Activated CD4-positive, alpha-beta T cell treated with anti-CD3 and anti-CD28 coated beads, Interleukin-2, amount 50 U/mL, for 4 hours (primary cell): Measurements from ENCODE around the gene ASAP3.
"Not testable (repeated sequence)": the region's sequence is repeated elsewhere in the genome, so short reads cannot be mapped to it uniquely, and the experiment has no call there.

Source experiments
- DNase-seq, 2 experiments: peaks; one replicate each; pipeline ENCODE4 v3.0.0-alpha.2; 2020

ASAP3 gene

GRCh38 chr1:23514111-23514679 lies 30.2 kb upstream of the ASAP3 start:
- no peak for DNase-seq

GRCh38 chr1:23509896-23510295 lies 25.9 kb upstream of the ASAP3 start:
- no peak for DNase-seq

- DNase-seq: no peak
These were observed 22.6 kb upstream of the ASAP3 start for GRCh38 chr1:23506376-23507107.

GRCh38 chr1:23505851-23506250 lies 21.9 kb upstream of the ASAP3 start:
- DNase-seq: no peak

- DNase-seq: not testable (repeated sequence)
These were observed 20.2 kb upstream of the ASAP3 start for GRCh38 chr1:23504156-23504555.

GRCh38 chr1:23502951-23503350 lies 19.0 kb upstream of the ASAP3 start:
- DNase-seq: no peak

- no peak for DNase-seq
These were observed 16.5 kb upstream of the ASAP3 start for GRCh38 chr1:23500466-23500865.

- DNase-seq: no peak
These were observed 13.9 kb upstream of the ASAP3 start for GRCh38 chr1:23497777-23498439.

GRCh38 chr1:23496490-23497181 lies 12.7 kb upstream of the ASAP3 start:
- DNase-seq: no peak

- DNase-seq: not testable (repeated sequence)
These were observed 10.9 kb upstream of the ASAP3 start for GRCh38 chr1:23494836-23495235.

GRCh38 chr1:23492776-23493175 lies 8.8 kb upstream of the ASAP3 start:
- not testable (repeated sequence) for DNase-seq

GRCh38 chr1:23492132-23492720 lies 8.2 kb upstream of the ASAP3 start:
- no peak for DNase-seq

GRCh38 chr1:23489842-23490241 lies 5.9 kb upstream of the ASAP3 start:
- DNase-seq: no peak

- DNase-seq: no peak
These were observed 988 bp upstream of the ASAP3 start for GRCh38 chr1:23485002-23485332.

- DNase-seq: peak; percentile 93 to 94
These were observed 448 bp upstream of the ASAP3 start for GRCh38 chr1:23484253-23485001.

GRCh38 chr1:23481904-23482303 lies 2.1 kb downstream of the ASAP3 start:
- no peak for DNase-seq

- no peak for DNase-seq
These were observed 2.9 kb downstream of the ASAP3 start for GRCh38 chr1:23481026-23481597.

- no peak for DNase-seq
These were observed 3.6 kb downstream of the ASAP3 start for GRCh38 chr1:23480187-23481025.

- DNase-seq: no peak
These were observed 4.4 kb downstream of the ASAP3 start for GRCh38 chr1:23479666-23479941.

- no peak for DNase-seq
These were observed 4.9 kb downstream of the ASAP3 start for GRCh38 chr1:23478896-23479665.
